ENCODE data around the gene NCOA3. TPM values are rescaled to one million over a fixed set of nuclear protein-coding genes. Genes with fewer than 3 reads are reported as not detected.

The NCOA3 gene
- total RNA-seq, 1 donor from 2014 or later: 187 TPM

DNA sequence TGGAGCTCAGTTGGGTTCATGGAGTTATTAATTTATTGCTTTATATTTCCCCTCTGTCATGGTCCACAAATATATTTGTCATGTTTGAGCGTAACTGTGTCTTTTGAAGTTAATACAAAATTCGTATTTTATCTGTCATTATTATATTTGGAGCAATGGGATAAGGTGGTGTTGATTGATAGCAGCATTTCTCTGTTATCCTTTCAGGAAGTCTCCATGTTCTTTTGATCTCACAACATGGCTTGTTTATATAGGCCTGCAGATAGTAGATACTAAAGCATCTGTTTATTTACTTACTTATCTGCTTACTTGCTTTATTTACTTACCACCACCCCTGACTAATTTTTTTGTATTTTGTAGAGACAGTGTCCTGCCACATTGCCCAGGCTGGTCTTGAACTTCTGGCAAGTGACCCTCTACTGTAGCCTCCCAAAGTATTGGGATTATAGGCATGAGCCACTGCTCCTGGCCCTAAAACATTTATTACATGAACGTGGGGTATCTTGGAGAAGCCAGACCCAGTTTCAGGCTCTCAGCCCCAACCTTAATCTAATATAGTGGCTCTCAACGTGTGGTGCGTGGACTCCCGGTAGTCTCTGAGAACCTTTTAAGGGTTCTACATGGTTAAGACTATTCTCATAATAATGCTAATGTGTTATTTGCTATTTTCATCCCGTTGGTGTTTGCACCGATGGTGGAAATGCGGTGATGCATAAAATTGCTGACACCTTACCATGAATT is 104.2 kb downstream of the NCOA3 start:
- Mint-ChIP-seq H3K27ac (peak overlapping the region; percentile 30), H3K4me3 (no peak overlapping the region), H3K4me1 (peaks cover 82% of the 10 kb centered on the region), H3K27me3 (no peaks in the 10 kb centered on the region), H3K9me3 (no peaks in the 10 kb centered on the region), H3K36me3 (ENCODE audit: low read depth) (peaks cover 56% of the 10 kb centered on the region)
- ATAC-seq (ENCODE audit: low read depth) (no peak), DNase-seq (no peak)
- ChIA-PET POLR2A (no interaction called here), CTCF (no interaction called here)
- intact Hi-C loops (cut with micrococcal nuclease): loop anchor here (2.0 kb wide), 1 partner anchor 15 kb away; no protein-coding TSS in a partner anchor
- TF ChIP-seq, protein P1, sequence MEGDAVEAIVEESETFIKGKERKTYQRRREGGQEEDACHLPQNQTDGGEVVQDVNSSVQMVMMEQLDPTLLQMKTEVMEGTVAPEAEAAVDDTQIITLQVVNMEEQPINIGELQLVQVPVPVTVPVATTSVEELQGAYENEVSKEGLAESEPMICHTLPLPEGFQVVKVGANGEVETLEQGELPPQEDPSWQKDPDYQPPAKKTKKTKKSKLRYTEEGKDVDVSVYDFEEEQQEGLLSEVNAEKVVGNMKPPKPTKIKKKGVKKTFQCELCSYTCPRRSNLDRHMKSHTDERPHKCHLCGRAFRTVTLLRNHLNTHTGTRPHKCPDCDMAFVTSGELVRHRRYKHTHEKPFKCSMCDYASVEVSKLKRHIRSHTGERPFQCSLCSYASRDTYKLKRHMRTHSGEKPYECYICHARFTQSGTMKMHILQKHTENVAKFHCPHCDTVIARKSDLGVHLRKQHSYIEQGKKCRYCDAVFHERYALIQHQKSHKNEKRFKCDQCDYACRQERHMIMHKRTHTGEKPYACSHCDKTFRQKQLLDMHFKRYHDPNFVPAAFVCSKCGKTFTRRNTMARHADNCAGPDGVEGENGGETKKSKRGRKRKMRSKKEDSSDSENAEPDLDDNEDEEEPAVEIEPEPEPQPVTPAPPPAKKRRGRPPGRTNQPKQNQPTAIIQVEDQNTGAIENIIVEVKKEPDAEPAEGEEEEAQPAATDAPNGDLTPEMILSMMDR (IDR thresholded peaks at IDR 0.05): no peak

GRCh38 chr20:47606414-47606982 is 104.8 kb downstream of the NCOA3 start:
- intact Hi-C loops (cut with micrococcal nuclease): loop anchor here (2.0 kb wide), 1 partner anchor 16 kb away; no protein-coding TSS in a partner anchor
- TF ChIP-seq, protein P1 (IDR thresholded peaks at IDR 0.05): no peak
- ChIA-PET CTCF (no interaction called here), POLR2A (no interaction called here)
- ATAC-seq (ENCODE audit: low read depth): no peak
- Mint-ChIP-seq H3K4me3 (no peak overlapping the region), H3K9me3 (no peaks in the 10 kb centered on the region), H3K36me3 (ENCODE audit: low read depth) (peaks cover 55% of the 10 kb centered on the region), H3K27ac (peak overlapping the region; percentile 30), H3K27me3 (no peaks in the 10 kb centered on the region), H3K4me1 (peaks cover 84% of the 10 kb centered on the region)
- no peak for DNase-seq

GRCh38 chr20:47606983-47607613 is 105.4 kb downstream of the NCOA3 start:
- Mint-ChIP-seq H3K9me3 (no peaks in the 10 kb centered on the region), H3K36me3 (ENCODE audit: low read depth) (peaks cover 53% of the 10 kb centered on the region), H3K4me1 (peaks cover 84% of the 10 kb centered on the region), H3K4me3 (peak overlapping the region; percentile 15), H3K27ac (no peak overlapping the region), H3K27me3 (no peaks in the 10 kb centered on the region)
- ChIA-PET CTCF (no interaction called here), POLR2A (no interaction called here)
- no peak for DNase-seq
- ATAC-seq (ENCODE audit: low read depth): no peak
- TF ChIP-seq, protein P1 (IDR thresholded peaks at IDR 0.05): no peak
- intact Hi-C loops (cut with micrococcal nuclease): loop anchor here (2.0 kb wide), 1 partner anchor 16 kb away; no protein-coding TSS in a partner anchor

DNA sequence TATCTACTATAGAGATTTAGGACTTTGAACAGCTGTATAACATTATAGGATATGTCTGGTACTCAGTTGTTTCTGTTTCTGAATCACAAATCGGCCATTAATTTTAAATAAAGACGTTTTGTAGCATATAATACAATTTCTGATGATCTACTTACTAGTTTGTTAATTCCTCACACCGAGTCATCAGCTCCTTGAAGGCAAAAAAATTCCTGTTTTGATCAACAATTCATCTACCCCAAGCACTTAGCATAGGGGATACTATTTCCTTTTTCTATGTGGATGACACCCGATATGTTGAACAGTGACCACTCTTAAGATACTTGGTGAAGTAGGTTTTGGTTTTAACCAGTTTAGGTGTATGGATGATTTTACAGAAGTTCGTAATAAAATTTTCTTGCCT is 107.3 kb downstream of the NCOA3 start:
- Mint-ChIP-seq H3K36me3 (ENCODE audit: low read depth) (peaks cover 47% of the 10 kb centered on the region), H3K27ac (no peak overlapping the region), H3K9me3 (no peaks in the 10 kb centered on the region), H3K4me3 (no peak overlapping the region), H3K27me3 (no peaks in the 10 kb centered on the region), H3K4me1 (peaks cover 80% of the 10 kb centered on the region)
- TF ChIP-seq, protein P1 (IDR thresholded peaks at IDR 0.05): no peak
- ATAC-seq (ENCODE audit: low read depth): no peak
- intact Hi-C loops (cut with micrococcal nuclease): no loop called here
- ChIA-PET POLR2A (interaction anchor here (0.6 to 2.6 kb wide), 3 partner anchors 32 to 106 kb away, joined by 3 to 15 read pairs (median 3); partner anchors contain the start of gene NCOA3), CTCF (interaction anchor here (1.0 kb wide), 1 partner anchor 413 kb away, joined by 5 read pairs; no protein-coding TSS in a partner anchor)
- DNase-seq: no peak

Data from activated B cell treated with CpG ODN at 0.5 μM for 24 hours (primary cell).